ENCODE data around the gene A3GALT2. TPM values are rescaled to one million over a fixed set of nuclear protein-coding genes. Genes with fewer than 3 reads are reported as not detected.

Gene A3GALT2
- total RNA-seq, 6 experiments from 2014 or later, result not detected

- Mint-ChIP-seq H3K36me3 (ENCODE audit: low read depth) (peaks cover 44% of the 10 kb centered on the region), H3K4me1 (ENCODE audit: low read depth) (peaks cover 98% of the 10 kb centered on the region), H3K9me3 (no peaks in the 10 kb centered on the region), H3K27ac (peak overlapping the region; percentile 75), H3K4me3 (peak overlapping the region; percentile 33; the same call in 1 of the 2 replicates), H3K27me3 (ENCODE audit: insufficient read depth) (no peaks in the 10 kb centered on the region; the same call in none of the 2 replicates)
- DNase-seq, result no peak
- TF ChIP-seq CTCF (IDR thresholded peaks at IDR 0.05), result no peak
Observed at GRCh38 chr1:33337441-33337840, 16.5 kb upstream of the A3GALT2 start.

GRCh38 chr1:33336580-33336979 is 15.7 kb upstream of the A3GALT2 start:
- H3K36me3 Mint-ChIP-seq (ENCODE audit: low read depth), result peaks cover 52% of the 10 kb centered on the region
- H3K4me3 Mint-ChIP-seq, result peak overlapping the region; percentile 45; the same call in 1 of the 2 replicates

GRCh38 chr1:33335020-33335419 is 14.1 kb upstream of the A3GALT2 start:
- no peaks in the 10 kb centered on the region for H3K9me3 Mint-ChIP-seq
- H3K27ac Mint-ChIP-seq, result peak overlapping the region; percentile 60
- H3K4me3 Mint-ChIP-seq, result peak overlapping the region; percentile 40
- peaks cover 44% of the 10 kb centered on the region for H3K36me3 Mint-ChIP-seq (ENCODE audit: low read depth)
- TF ChIP-seq CTCF (IDR thresholded peaks at IDR 0.05), result no peak
- no peaks in the 10 kb centered on the region; the same call in none of the 2 replicates for H3K27me3 Mint-ChIP-seq (ENCODE audit: insufficient read depth)
- H3K4me1 Mint-ChIP-seq (ENCODE audit: low read depth), result peaks cover 92% of the 10 kb centered on the region
- no peak for DNase-seq

More at GRCh38 chr1:33336580-33336979, 15.7 kb upstream of the A3GALT2 start:
- no peaks in the 10 kb centered on the region for H3K9me3 Mint-ChIP-seq
- TF ChIP-seq CTCF (IDR thresholded peaks at IDR 0.05), result no peak
- DNase-seq, result no peak
- peak overlapping the region; percentile 74 for H3K27ac Mint-ChIP-seq
- H3K27me3 Mint-ChIP-seq (ENCODE audit: insufficient read depth), result no peaks in the 10 kb centered on the region; the same call in none of the 2 replicates
- peaks cover 98% of the 10 kb centered on the region for H3K4me1 Mint-ChIP-seq (ENCODE audit: low read depth)

GRCh38 chr1:33334081-33334552 is 13.2 kb upstream of the A3GALT2 start:
- H3K4me1 Mint-ChIP-seq (ENCODE audit: low read depth), result peaks cover 92% of the 10 kb centered on the region
- TF ChIP-seq CTCF (IDR thresholded peaks at IDR 0.05), result no peak
- no peak for DNase-seq
- peak overlapping the region; percentile 82 for H3K27ac Mint-ChIP-seq
- H3K36me3 Mint-ChIP-seq (ENCODE audit: low read depth), result peaks cover 48% of the 10 kb centered on the region
- H3K4me3 Mint-ChIP-seq, result peak overlapping the region; percentile 35
- no peaks in the 10 kb centered on the region for H3K9me3 Mint-ChIP-seq
- no peaks in the 10 kb centered on the region; the same call in none of the 2 replicates for H3K27me3 Mint-ChIP-seq (ENCODE audit: insufficient read depth)

- H3K27me3 Mint-ChIP-seq (ENCODE audit: insufficient read depth), result no peaks in the 10 kb centered on the region; the same call in none of the 2 replicates
- TF ChIP-seq CTCF (IDR thresholded peaks at IDR 0.05), result no peak
- peaks cover 54% of the 10 kb centered on the region for H3K36me3 Mint-ChIP-seq (ENCODE audit: low read depth)
- no peaks in the 10 kb centered on the region for H3K9me3 Mint-ChIP-seq
- no peak overlapping the region for H3K4me3 Mint-ChIP-seq
- DNase-seq, result no peak
- H3K27ac Mint-ChIP-seq, result peak overlapping the region; percentile 82
- peaks cover 92% of the 10 kb centered on the region for H3K4me1 Mint-ChIP-seq (ENCODE audit: low read depth)
Observed at GRCh38 chr1:33332881-33333280, 12.0 kb upstream of the A3GALT2 start.
